ENCODE measurements around the gene ESRRA. TPM values are rescaled to one million over a fixed set of nuclear protein-coding genes. Genes with fewer than 3 reads are reported as not detected.

Gene ESRRA
- total and polyA plus RNA-seq, 2 of the 13 experiments (the other 11 are each of a cell fraction or from before 2014, with no cell fraction given): 18.1 to 36.3 TPM

DNA sequence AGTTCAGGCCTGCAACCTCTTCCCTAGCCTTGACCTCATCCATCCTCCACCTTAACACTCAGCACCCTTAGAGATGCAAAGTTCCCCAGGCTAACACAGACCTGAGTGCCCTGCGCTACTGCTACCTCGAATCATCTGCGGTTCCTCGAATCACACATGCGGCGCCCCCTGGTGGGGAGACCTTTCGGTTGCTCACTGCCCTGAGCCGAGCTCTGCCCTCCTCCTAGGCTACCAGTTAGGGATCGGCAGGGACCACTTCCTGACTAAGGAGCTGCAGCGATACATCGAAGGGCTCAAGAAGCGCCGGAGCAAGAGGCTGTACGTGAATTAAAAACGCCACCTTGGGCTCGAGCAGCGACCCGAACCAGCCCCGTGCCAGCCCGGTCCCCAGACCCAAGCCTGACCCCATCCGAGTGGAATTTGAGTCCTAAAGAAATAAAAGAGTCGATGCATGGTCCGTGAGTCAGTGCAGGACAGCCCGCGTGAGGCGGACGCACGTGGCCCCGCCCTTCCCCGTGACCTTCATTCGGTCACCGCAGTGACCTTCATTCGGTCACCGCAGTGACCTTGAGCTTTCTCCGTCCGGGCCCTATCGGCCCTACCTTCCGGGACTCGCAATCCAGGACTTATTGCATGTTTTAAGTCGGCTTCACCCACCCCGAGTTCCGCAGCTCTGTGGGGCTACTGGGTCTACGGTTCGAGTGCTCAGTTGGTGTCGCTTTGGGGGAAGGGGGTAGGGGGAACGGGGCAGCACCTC lies 830 bp upstream of the ESRRA start (continued):
- TF ChIP-seq ZNF761 (CRISPR knock-in tag; conservative IDR thresholded peaks at IDR 0.05) (no peak), ATRX (CRISPR knock-in tag; IDR thresholded peaks at IDR 0.05; ENCODE audit: borderline replicate concordance) (no peak), SIX1 (CRISPR knock-in tag; IDR thresholded peaks at IDR 0.05; ENCODE audit: borderline replicate concordance) (no peak), ZZZ3 (CRISPR knock-in tag; IDR thresholded peaks at IDR 0.05; ENCODE audit: borderline replicate concordance) (no peak), ZNF776 (CRISPR knock-in tag; IDR thresholded peaks at IDR 0.05) (no peak), PRPF4 (IDR thresholded peaks at IDR 0.05; ENCODE audit: low read depth, low read length, poor library complexity, severe bottlenecking) (no peak), ZNF614 (CRISPR knock-in tag; IDR thresholded peaks at IDR 0.05; ENCODE audit: borderline replicate concordance) (peak; percentile 14; the same call in 1 of the 2 replicates), ZNF816 (CRISPR knock-in tag; IDR thresholded peaks at IDR 0.05; ENCODE audit: borderline replicate concordance) (0 out of 2 replicates have a peak, but pooled peaks have one; percentile 32), SETDB1 (CRISPR knock-in tag; IDR thresholded peaks at IDR 0.05; ENCODE audit: borderline replicate concordance) (no peak), MTF2 (CRISPR knock-in tag; IDR thresholded peaks at IDR 0.05; ENCODE audit: borderline replicate concordance) (no peak), FOXK1 (CRISPR knock-in tag; IDR thresholded peaks at IDR 0.05; ENCODE audit: borderline replicate concordance, low read depth) (no peak), ZNF878 (CRISPR knock-in tag; IDR thresholded peaks at IDR 0.05) (0 out of 2 replicates have a peak, but pooled peaks have one; percentile 79), ZNF546 (CRISPR knock-in tag; conservative IDR thresholded peaks at IDR 0.05) (no peak; the same call in 1 of the 2 replicates)
- TF ChIP-seq, protein P1, sequence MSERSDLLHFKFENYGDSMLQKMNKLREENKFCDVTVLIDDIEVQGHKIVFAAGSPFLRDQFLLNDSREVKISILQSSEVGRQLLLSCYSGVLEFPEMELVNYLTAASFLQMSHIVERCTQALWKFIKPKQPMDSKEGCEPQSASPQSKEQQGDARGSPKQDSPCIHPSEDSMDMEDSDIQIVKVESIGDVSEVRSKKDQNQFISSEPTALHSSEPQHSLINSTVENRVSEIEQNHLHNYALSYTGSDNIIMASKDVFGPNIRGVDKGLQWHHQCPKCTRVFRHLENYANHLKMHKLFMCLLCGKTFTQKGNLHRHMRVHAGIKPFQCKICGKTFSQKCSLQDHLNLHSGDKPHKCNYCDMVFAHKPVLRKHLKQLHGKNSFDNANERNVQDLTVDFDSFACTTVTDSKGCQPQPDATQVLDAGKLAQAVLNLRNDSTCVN (CRISPR knock-in tag; IDR thresholded peaks at IDR 0.05; ENCODE audit: borderline replicate concordance): no peak
- TF ChIP-seq, protein P2, sequence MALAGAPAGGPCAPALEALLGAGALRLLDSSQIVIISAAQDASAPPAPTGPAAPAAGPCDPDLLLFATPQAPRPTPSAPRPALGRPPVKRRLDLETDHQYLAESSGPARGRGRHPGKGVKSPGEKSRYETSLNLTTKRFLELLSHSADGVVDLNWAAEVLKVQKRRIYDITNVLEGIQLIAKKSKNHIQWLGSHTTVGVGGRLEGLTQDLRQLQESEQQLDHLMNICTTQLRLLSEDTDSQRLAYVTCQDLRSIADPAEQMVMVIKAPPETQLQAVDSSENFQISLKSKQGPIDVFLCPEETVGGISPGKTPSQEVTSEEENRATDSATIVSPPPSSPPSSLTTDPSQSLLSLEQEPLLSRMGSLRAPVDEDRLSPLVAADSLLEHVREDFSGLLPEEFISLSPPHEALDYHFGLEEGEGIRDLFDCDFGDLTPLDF (CRISPR knock-in tag; IDR thresholded peaks at IDR 0.05): 0 out of 2 replicates have a peak, but pooled peaks have one; percentile 6
- TF ChIP-seq, protein P3, sequence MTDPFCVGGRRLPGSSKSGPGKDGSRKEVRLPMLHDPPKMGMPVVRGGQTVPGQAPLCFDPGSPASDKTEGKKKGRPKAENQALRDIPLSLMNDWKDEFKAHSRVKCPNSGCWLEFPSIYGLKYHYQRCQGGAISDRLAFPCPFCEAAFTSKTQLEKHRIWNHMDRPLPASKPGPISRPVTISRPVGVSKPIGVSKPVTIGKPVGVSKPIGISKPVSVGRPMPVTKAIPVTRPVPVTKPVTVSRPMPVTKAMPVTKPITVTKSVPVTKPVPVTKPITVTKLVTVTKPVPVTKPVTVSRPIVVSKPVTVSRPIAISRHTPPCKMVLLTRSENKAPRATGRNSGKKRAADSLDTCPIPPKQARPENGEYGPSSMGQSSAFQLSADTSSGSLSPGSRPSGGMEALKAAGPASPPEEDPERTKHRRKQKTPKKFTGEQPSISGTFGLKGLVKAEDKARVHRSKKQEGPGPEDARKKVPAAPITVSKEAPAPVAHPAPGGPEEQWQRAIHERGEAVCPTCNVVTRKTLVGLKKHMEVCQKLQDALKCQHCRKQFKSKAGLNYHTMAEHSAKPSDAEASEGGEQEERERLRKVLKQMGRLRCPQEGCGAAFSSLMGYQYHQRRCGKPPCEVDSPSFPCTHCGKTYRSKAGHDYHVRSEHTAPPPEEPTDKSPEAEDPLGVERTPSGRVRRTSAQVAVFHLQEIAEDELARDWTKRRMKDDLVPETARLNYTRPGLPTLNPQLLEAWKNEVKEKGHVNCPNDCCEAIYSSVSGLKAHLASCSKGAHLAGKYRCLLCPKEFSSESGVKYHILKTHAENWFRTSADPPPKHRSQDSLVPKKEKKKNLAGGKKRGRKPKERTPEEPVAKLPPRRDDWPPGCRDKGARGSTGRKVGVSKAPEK (CRISPR knock-in tag; IDR thresholded peaks at IDR 0.05; ENCODE audit: borderline replicate concordance): no peak
- TF ChIP-seq, protein P4, sequence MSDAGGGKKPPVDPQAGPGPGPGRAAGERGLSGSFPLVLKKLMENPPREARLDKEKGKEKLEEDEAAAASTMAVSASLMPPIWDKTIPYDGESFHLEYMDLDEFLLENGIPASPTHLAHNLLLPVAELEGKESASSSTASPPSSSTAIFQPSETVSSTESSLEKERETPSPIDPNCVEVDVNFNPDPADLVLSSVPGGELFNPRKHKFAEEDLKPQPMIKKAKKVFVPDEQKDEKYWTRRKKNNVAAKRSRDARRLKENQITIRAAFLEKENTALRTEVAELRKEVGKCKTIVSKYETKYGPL (CRISPR knock-in tag; IDR thresholded peaks at IDR 0.05): no peak
- TF ChIP-seq, protein P5, sequence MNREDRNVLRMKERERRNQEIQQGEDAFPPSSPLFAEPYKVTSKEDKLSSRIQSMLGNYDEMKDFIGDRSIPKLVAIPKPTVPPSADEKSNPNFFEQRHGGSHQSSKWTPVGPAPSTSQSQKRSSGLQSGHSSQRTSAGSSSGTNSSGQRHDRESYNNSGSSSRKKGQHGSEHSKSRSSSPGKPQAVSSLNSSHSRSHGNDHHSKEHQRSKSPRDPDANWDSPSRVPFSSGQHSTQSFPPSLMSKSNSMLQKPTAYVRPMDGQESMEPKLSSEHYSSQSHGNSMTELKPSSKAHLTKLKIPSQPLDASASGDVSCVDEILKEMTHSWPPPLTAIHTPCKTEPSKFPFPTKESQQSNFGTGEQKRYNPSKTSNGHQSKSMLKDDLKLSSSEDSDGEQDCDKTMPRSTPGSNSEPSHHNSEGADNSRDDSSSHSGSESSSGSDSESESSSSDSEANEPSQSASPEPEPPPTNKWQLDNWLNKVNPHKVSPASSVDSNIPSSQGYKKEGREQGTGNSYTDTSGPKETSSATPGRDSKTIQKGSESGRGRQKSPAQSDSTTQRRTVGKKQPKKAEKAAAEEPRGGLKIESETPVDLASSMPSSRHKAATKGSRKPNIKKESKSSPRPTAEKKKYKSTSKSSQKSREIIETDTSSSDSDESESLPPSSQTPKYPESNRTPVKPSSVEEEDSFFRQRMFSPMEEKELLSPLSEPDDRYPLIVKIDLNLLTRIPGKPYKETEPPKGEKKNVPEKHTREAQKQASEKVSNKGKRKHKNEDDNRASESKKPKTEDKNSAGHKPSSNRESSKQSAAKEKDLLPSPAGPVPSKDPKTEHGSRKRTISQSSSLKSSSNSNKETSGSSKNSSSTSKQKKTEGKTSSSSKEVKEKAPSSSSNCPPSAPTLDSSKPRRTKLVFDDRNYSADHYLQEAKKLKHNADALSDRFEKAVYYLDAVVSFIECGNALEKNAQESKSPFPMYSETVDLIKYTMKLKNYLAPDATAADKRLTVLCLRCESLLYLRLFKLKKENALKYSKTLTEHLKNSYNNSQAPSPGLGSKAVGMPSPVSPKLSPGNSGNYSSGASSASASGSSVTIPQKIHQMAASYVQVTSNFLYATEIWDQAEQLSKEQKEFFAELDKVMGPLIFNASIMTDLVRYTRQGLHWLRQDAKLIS (CRISPR knock-in tag; IDR thresholded peaks at IDR 0.05): no peak
